Smooth muscle cell of the brain vasculature (primary cell): ENCODE measurements around the gene C2orf68.
"Not testable (repeated sequence)": the region's sequence is repeated elsewhere in the genome, so short reads cannot be mapped to it uniquely, and the experiment has no call there.

Experiments
- DNase-seq: peaks from one replicate; pipeline ENCODE4 v3.0.0-alpha.2; 2012; ENCODE audit warnings: low read depth, low spot score

The C2orf68 gene

DNA sequence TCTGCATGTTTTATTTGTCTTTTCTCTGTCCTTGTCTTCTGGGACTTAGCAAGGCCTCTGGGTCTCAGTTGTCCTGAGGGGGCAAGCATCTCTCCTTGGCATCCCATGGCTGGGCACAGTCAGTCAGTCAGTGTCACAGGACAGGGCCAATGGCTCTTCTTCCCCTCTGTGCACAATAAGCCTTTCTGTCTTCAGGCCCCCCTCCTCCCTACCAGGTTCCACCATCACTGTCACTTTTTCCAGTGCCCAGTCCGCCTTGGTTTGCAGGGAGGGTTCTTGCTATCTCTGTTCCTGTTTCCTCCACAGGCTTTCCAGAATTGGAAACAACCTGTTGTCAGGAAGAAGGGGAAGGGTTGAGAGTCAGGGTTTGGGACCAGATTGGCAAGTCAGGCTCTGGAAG is 29.4 kb downstream of the C2orf68 start:
- DNase-seq = no peak

DNA sequence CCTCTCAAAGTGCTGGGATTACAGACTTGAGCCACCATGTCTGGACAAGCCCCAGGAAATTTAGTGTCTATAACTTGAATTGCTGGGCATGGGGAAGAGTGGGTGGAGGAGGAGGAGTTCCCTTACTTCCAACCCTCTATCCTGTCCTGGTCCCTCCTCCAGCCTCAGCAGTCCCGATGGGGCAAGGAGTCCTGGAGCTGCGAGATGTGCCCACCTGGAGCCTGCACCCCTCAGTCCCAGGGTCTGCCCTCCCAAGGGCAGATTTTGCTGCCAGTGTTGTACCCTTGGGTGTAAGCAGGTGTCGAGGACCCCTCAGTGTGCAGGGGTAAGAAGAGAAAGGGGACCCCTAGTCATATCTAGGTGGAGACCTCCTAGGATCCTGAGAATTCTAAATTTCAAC is 31.7 kb downstream of the C2orf68 start:
- DNase-seq = no peak

DNA sequence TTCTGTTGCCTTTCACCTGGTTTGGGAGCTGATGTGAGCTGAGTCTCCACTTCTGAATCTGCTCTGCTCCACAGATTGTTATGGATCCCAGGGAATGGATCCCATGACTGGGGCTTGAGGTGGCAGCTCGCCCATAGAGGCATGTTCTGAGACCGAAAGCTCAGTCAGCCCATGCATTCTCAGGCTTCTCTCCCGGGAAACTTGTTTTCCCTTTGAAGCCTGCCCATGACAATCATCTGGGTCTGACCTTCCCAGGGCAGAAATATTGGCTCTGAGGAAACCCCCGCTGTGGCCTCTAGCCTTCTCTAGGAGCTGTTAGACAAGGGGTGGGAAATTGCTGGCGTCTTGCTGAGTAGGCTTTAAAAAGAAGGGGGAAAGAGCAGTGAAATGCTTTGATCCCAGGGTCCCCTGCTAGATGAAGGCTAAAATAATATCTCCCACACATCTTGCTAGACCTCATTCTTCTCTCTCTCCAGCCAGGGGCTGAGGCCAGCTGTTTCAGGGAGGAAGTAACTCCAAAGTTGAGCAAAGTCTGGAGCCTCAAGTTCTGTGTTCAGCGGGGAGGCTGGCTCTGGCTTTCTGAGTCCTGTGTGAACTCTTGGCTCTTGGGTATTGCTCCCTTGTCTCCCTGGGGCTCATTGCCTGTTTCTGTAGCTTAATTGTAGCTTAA is 32.5 kb downstream of the C2orf68 start:
- peak; percentile 92 for DNase-seq

DNA sequence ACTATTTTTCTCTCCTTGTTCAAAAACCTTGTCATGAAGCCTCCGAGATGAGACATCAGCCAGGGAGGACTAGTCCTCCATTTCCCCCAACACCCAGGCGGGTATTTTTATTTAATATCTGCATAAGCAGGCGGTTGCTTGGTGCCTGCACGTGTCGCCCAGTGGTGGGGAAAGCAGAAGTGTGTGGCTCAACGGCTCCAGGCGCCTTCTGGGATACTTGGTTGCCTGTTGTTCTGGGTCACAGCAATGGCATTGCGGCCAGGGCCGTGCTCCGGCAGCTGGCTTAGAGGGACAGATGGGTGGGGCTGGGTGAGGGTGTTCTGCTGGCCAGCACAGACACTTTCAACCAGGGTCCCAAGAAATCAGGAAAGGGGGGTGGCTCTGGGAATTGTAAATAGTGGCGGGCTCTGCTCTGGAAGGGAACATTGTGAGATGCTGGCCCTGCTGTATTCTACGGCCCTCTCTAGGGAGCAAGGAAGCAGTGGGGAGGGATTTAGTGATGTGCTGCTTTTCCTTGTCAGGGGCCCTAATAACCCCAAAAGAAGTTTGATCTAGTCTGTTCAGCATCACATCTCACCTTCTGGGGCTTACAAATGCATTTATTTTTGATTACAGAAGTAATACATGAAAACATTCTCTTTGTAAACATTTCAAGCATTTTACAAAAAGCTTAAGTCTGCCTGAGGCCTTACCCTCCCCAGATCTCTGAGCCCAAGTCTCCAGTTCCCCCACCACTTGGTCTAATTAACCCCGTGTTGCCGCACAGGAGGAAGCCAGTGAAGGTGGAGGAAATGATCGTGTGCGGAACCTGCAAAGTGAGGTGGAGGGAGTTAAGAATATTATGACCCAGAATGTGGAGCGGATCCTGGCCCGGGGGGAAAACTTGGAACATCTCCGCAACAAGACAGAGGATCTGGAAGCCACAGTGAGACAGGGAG is 33.4 kb downstream of the C2orf68 start:
- DNase-seq = no peak

DNA sequence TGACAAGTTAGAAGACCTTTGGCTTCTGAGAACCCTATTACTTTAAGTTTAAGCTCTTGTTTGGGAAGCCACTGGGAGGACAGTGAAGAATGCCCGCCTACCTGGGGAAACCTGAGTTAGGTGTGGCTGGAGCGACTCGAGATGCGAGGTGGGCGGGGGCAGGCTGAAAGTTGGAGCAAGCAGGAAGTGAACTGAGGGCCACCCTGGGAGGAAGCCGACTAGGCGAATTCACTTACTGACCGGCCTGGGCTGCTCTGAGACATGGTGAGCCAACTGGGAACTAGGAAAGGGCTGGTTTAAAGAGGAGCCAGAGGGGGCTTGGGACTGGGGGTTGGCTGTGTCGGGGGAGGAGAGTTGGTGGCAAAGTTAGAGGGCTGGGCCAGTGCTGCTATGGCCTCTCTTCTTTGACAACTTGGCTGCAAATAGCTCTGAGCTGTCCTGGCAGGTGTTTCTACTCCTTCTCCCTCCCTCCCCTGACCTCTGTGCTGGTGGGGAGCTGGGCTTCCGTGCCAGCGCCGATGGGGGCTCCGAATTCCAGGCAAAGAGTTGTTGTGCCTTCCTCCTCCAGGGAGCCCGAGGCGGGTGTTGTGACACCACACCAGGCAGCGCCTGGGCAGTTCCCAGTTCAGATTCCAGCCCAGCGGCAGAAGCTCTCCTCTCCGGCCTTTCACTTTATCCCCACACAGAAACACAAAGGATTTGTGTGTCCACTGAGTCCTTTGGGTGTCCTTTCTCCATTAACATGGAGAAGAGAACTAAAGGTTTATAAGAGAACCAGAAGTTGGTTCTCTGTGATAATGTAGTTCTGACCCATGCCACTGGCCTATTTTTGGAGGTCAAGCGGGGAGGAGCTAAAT is 34.3 kb downstream of the C2orf68 start, which contains the start of gene VAMP8:
Gene VAMP8, plus strand, starts transcription at position 201 of the 857 bp plus-strand sequence. Its CDS starts 61 bp downstream, at position 262.
- DNase-seq = no peak

DNA sequence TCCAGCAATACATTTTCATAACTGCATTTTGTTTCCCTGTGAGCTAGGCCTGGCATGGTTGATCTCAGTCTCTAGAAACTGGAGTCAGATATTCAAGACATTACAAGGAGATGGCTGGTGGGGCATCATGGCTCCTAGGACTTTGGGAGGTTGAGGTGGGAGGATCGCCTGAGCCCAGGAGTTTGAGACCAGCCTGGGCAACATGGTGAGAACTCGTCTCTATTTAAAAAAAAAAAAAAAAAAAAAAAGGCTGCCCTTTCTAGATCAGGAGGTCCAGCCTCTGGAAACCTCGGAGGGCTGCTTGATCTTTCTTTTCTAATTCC is 34.8 kb downstream of the C2orf68 start:
- no peak for DNase-seq

DNA sequence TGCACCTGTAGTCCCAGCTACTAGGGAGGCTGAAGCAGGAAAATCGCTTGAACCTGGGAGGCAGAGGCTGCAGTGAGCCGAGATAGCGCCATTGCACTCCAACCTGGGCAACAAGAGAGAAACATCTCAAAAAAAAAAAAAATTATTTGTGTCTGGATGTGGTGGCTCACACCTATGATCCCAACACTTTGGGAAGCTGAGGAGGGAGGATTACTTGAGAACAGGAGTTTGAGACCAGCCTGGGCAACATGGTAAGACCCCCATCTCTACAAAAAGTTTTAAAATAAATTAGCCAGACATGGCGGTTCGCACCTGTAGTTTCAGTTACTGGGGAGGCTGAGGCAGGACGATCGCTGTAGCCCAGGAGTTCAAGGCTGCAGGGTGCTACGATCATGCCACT is 36.1 kb downstream of the C2orf68 start:
- DNase-seq = no peak

DNA sequence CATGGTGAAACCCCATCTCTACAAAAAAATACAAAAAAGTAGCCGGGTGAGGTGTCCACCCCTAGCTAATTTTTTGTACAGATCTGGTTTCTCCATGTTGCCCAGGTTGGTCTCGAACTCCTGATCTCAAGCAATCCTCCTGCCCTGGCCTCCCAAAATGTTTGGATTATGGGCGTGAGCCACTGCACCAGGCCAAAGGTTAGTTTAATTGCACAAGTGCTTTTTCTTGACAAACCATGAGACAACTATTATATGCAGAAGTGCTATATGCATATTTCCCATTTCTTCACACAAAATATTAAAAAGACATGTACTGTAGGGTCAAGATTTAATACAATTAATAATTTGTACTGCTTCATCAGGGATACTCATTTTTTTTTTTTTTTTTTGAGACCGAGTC is 45.6 kb downstream of the C2orf68 start:
- no peak for DNase-seq

DNA sequence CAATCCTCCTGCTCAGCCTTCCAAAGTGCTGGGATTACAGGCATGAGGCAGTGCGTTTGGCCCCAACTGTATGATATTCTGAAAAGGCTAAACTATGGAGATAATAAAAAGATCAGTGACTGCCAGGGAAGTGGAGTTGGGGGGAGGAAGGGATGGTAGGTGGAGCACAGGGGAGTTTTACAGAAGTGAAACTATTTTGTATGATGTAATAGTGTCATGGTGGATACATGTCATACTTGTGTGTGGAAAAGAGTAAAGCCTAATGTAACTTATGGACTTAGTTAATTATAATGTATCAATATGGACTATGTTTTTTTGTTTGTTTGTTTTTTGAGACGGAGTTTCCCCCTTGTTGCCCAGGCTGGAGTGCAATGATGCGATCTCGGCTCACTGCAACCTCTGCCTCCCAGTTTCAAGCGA is 47.7 kb downstream of the C2orf68 start:
- DNase-seq = no peak

DNA sequence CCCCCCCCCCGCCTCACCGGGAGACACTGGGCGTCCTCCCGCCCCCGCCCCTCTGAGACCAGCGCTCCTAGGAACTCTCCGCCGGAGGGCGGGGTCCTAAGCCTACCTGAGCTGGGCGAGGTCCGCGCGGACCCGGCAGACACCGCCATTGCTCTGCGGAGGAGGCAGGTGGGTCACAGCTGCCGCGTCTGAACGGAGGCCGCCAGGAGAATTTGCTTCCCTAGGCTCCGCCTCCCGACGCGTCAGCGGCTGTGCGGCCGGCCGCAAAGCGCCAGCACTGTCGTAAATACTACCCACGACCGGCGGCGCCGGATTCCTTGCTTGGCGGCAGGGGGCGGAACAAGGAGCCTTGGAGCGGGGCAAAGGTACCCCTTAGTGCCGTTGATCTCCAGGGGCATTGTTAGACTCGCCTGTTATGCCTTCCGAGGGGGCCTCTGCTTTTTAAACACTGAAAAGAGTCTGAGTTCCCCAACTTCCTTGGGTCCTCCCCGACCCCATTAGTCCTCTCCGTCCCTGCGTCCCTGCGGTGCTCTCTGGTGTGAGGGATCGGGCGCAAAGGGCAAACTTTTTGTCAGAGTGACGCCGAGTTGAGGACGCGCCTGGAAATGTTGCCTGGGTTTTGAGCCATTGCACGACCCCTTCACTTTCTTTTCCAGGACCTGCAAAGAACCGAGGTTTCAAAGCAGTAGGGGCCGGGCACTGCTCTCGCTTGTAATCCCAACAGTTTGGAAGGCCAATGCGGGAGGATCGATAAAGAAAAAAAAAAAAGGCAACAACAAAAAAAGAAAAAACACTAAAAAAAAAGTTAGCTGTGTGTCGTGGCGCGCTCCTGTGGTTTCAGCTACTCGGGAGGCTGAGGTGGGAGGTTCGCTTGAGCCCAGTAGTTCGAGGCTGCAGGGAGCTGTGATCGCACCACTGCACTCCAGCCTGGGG is 50.3 kb downstream of the C2orf68 start, which contains the start of gene GGCX:
Gene GGCX, minus strand, starts transcription at position 214 of the 933 bp plus-strand sequence. Its CDS starts 65 bp downstream, at position 149.
- DNase-seq = peak; percentile 83

DNA sequence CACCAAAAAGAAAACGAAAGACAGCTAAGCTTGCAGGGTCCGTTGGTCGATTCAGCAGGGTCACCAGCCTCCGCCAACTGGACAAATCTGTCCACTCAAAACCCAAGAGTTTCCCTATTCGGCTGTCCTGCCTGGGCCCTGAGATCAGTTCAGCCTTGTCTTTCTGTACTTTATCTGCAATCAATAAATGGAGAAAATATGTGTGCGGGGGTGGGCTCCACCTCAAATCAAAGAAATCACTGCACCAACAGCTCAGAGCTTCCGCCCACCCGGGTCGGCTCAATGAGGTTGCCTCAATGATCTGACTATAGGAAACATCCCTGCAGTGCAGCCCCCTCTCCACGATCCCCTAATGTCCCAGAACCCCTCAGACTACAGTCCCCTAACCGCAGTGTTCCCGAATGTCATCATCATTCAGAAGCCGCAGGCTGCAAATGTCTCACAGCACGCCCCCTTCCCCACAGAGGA is 51.0 kb downstream of the C2orf68 start:
- no peak for DNase-seq

DNA sequence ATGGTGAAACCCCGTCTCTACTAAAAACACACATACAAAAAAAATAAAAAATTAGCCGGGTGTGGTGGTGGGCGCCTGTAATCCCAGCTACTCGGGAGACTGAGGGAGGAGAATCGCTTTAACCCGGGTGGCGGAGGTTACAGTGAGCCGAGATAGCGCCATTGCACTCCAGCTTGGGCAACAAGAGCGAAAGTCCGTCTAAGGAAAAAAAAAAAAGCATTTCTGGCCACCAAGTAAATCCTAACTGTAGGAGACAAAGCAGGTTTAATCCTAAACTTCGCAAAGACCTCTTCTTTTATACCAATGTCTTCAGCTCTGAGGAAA is 51.5 kb downstream of the C2orf68 start:
- DNase-seq = not testable (repeated sequence)

DNA sequence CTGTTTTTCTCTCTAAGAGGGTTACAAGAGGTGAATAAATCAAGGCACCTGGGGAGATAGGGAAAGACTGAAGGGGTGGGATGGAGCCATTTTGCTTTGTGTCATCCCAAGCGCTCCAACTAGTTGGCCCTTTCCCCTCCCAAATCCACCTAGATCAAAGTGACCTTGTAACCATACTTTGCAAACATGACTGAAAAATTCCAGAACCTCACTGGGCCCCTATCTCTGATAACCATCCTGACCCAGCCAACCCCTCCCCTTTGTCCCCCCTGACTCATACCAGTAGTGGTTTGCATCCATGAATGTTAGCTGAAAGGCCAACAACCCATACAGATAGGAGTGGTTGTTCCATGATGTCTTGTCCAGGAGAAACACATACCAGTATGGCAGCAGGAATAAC is 53.7 kb downstream of the C2orf68 start:
- DNase-seq = no peak

DNA sequence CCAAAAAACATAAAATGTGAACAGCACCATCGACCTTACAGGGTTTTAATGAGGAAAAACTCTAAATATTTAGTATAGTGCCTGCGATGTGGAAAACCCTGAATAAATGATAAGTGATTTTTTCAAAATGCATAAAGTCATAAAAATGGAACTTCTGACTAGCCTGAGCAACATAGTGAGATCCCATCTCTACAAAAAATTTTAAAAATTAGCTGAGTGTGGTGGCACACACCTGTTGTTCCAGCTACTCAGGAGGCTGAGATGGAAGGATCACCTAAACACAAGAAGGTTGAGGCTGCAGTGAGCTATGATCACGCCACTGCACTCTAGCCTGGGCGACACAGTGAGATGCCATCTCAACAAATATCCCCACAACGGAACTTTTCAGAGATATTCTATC is 54.7 kb downstream of the C2orf68 start:
- DNase-seq = no peak
